Neural progenitor cell (in vitro differentiated cells): ENCODE results near the gene DDX10. TPM values are rescaled to one million over a fixed set of nuclear protein-coding genes. Genes with fewer than 3 reads are reported as not detected.
A peak's percentile ranks its signal among the peaks of the same experiment; 100 is the strongest.

Source experiments
- DNase-seq: peaks from one replicate; pipeline ENCODE4 v3.0.0-alpha.2; 2016; ENCODE audit warnings: low spot score
- H2AFZ ChIP-seq: fragments of 200-600 bp; sonication (generic); replicated peaks from 2 replicates; pipeline ENCODE4 v1.6.1; 2016; ENCODE audit warnings: antibody characterized with exemption
- H3F3A ChIP-seq: fragments of 200-600 bp; sonication (generic); 2 replicates; pipeline ENCODE4 v1.6.1; 2016; ENCODE audit warnings: antibody characterized with exemption, low read depth
- H3K27ac ChIP-seq: fragments of 200-600 bp; sonication (generic); 2 replicates; pipeline ENCODE4 v1.5.1; 2016; ENCODE audit warnings: mild to moderate bottlenecking
- H3K27me3 ChIP-seq: fragments of 200-600 bp; sonication (generic); 2 replicates; pipeline ENCODE4 v1.6.1; 2016; ENCODE audit warnings: mild to moderate bottlenecking, moderate library complexity
- H3K36me3 ChIP-seq: fragments of 200-600 bp; sonication (generic); 2 replicates; pipeline ENCODE4 v1.5.1; 2016
- H3K4me1 ChIP-seq: fragments of 200-600 bp; sonication (generic); 2 replicates; pipeline ENCODE4 v1.6.1; 2016; ENCODE audit warnings: mixed run types
- H3K4me2 ChIP-seq: fragments of 200-600 bp; sonication (generic); 2 replicates; pipeline ENCODE4 v1.6.1; 2016
- H3K4me3 ChIP-seq: fragments of 200-600 bp; sonication (generic); 2 replicates; pipeline ENCODE4 v1.5.1; 2016
- H3K79me2 ChIP-seq: fragments of 200-600 bp; sonication (generic); 2 replicates; pipeline ENCODE4 v1.6.1; 2016; ENCODE audit warnings: low read depth
- H3K9ac ChIP-seq: fragments of 200-600 bp; sonication (generic); 2 replicates; pipeline ENCODE4 v1.6.1; 2016
- H3K9me3 ChIP-seq: fragments of 200-600 bp; sonication (generic); 2 replicates; pipeline ENCODE4 v1.5.1; 2016; ENCODE audit warnings: low read depth
- H4K20me1 ChIP-seq: fragments of 200-600 bp; sonication (generic); 2 replicates; pipeline ENCODE4 v1.6.1; 2016; ENCODE audit warnings: low read depth
- H3K27ac Mint-ChIP-seq: 3 replicates; pipeline ENCODE4 v1.8.0; 2021; ENCODE audit warnings: mixed read lengths
- H3K27me3 Mint-ChIP-seq: 2 replicates; pipeline ENCODE4 v1.8.0; 2022; ENCODE audit warnings: low read depth, mild to moderate bottlenecking, inconsistent platforms, moderate library complexity, mixed read lengths; ENCODE audit not compliant: insufficient read depth
- H3K36me3 Mint-ChIP-seq: 3 replicates; pipeline ENCODE4 v1.8.0; 2021; ENCODE audit warnings: mixed read lengths
- H3K4me1 Mint-ChIP-seq: 3 replicates; pipeline ENCODE4 v1.8.0; 2021; ENCODE audit warnings: mixed read lengths
- H3K4me3 Mint-ChIP-seq: 3 replicates; pipeline ENCODE4 v1.8.0; 2021; ENCODE audit warnings: mild to moderate bottlenecking, moderate library complexity, mixed read lengths
- H3K9me3 Mint-ChIP-seq: 3 replicates; pipeline ENCODE4 v1.8.0; 2020; ENCODE audit warnings: mixed read lengths
- CTCF ChIP-seq: fragments of 200-600 bp; sonication (generic); IDR thresholded peaks from 2 replicates; pipeline ENCODE4 v1.5.1; 2017; ENCODE audit warnings: antibody characterized with exemption, mild to moderate bottlenecking
- EZH2 ChIP-seq: fragments of 200-600 bp; sonication (generic); IDR thresholded peaks from 2 replicates; pipeline ENCODE4 v1.6.1; 2017; ENCODE audit warnings: antibody characterized with exemption, mild to moderate bottlenecking, moderate library complexity
- EZH2phosphoT487 ChIP-seq: fragments of 200-600 bp; sonication (generic); IDR thresholded peaks from 2 replicates; pipeline ENCODE4 v1.6.1; 2017; ENCODE audit warnings: antibody characterized with exemption
- total RNA-seq: library from RNA; depleted of rRNA; stranded (reverse); fragments of >200 nt; gene quantifications from 2 replicates; pipeline ENCODE4 v1.2.3, GENCODE V29; 2015; ENCODE audit warnings: low replicate concordance

DDX10 gene
- total RNA-seq, 1 donor from 2014 or later: 34.1 TPM

- TF ChIP-seq CTCF (peak; percentile 93), EZH2phosphoT487 (no peak)
- Histone ChIP-seq H3K79me2 (no peaks in the 10 kb centered on the region), H3K9me3 (no peaks in the 10 kb centered on the region), H2AFZ (no peak overlapping the region), H3K4me1 (no peaks in the 10 kb centered on the region), H3K36me3 (no peaks in the 10 kb centered on the region), H3K9ac (no peak overlapping the region), H3F3A (no peaks in the 10 kb centered on the region), H3K4me3 (no peak overlapping the region), H3K27me3 (no peaks in the 10 kb centered on the region), H4K20me1 (no peaks in the 10 kb centered on the region), H3K4me2 (no peak overlapping the region), H3K27ac (no peak overlapping the region)
- no peaks in the 10 kb centered on the region for H3K27me3 Mint-ChIP-seq
- no peak overlapping the region for H3K27ac Mint-ChIP-seq
- H3K4me3 Mint-ChIP-seq: no peak overlapping the region
- H3K36me3 Mint-ChIP-seq: peaks cover 18% of the 10 kb centered on the region
- H3K9me3 Mint-ChIP-seq: no peaks in the 10 kb centered on the region
- DNase-seq: peak; percentile 68
- peaks cover 5% of the 10 kb centered on the region for H3K4me1 Mint-ChIP-seq
These were observed 33.1 kb downstream of the DDX10 start for GRCh38 chr11:108697872-108698473.

DNA sequence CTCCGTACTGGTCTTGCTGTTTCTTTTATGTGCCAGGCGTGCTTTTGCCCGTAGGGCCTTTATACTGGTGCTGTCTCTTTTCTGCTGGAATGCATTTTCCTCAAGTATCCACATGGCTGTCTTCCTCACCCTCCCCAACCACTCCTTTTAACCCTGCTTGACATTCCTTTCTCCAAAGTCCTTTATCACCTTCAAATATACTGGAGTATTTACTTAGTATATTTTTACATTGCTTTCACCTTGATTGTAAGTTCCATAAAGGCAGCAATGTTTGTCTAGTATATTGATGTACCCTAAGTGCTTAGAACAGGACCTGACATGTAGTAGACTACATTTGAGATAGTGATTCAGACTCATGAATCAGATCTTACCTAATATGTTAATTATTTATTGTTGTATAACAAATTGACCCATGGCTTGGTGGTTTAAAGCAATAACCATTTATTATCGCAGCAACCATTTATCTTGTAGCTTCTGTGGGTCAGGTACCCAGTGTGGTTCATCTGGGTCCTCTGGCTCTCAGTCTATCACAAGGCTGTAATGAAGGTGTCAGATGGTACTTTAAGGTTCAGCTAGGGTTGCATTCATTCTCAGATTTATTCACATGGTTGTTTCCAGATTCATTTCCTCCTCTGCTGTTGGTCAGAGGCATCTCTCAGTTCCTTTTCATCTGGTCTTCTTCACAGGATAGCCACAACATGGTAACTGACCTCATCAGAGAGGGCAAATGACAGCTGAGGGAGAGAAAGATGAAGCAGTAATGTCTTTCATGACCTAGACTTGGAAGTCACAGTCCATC lies 34.2 kb downstream of the DDX10 start:
- no peaks in the 10 kb centered on the region for H3K4me1 ChIP-seq
- no peak for DNase-seq
- no peaks in the 10 kb centered on the region for H3K27me3 ChIP-seq
- no peaks in the 10 kb centered on the region for H3K9me3 Mint-ChIP-seq
- no peak overlapping the region for H3K27ac Mint-ChIP-seq
- H3K36me3 ChIP-seq: no peaks in the 10 kb centered on the region
- H3K9me3 ChIP-seq: no peaks in the 10 kb centered on the region
- no peak overlapping the region for H3K4me2 ChIP-seq
- no peaks in the 10 kb centered on the region for H4K20me1 ChIP-seq
- no peaks in the 10 kb centered on the region for H3K27me3 Mint-ChIP-seq
- peaks cover 5% of the 10 kb centered on the region for H3K4me1 Mint-ChIP-seq
- no peaks in the 10 kb centered on the region for H3K79me2 ChIP-seq
- no peak for TF ChIP-seq EZH2phosphoT487
- TF ChIP-seq EZH2: no peak
- no peak for TF ChIP-seq CTCF
- no peak overlapping the region for H3K9ac ChIP-seq
- peaks cover 15% of the 10 kb centered on the region for H3K36me3 Mint-ChIP-seq
- H2AFZ ChIP-seq: no peak overlapping the region
- H3F3A ChIP-seq: no peaks in the 10 kb centered on the region
- no peak overlapping the region for H3K4me3 Mint-ChIP-seq
- H3K4me3 ChIP-seq: no peak overlapping the region
- no peak overlapping the region for H3K27ac ChIP-seq

DNA sequence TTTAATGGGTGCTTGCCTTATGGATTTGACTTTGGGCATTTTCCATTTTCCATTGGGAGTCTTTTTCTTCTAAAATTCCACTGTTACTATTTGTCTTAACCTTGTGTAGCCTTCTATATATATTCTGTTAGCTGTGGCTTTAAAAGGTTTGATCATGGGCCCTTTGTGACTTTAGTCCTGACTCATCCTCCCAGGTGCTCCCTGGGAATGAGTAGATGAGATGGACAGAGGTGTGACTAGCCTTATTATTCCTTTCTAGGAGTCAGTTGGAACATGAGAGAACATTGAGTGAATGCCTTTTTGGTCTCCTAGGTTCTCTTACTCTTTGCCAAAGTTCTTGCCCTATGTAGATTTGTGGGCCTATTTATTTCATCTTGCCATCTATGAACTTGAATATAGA lies 39.0 kb downstream of the DDX10 start:
- peaks cover 44% of the 10 kb centered on the region for H3K36me3 Mint-ChIP-seq

More for the DNA sequence above, 39.0 kb downstream of the DDX10 start:
- Mint-ChIP-seq H3K9me3 (peaks cover 13% of the 10 kb centered on the region), H3K27ac (no peak overlapping the region), H3K4me1 (no peaks in the 10 kb centered on the region), H3K4me3 (no peak overlapping the region), H3K27me3 (no peaks in the 10 kb centered on the region)
- TF ChIP-seq EZH2phosphoT487 (no peak), CTCF (no peak), EZH2 (no peak)
- no peaks in the 10 kb centered on the region for H3K27me3 ChIP-seq
- H3K4me3 ChIP-seq: no peak overlapping the region
- no peaks in the 10 kb centered on the region for H3F3A ChIP-seq
- peaks cover 6% of the 10 kb centered on the region for H3K9me3 ChIP-seq
- H3K4me2 ChIP-seq: no peak overlapping the region
- H3K79me2 ChIP-seq: no peaks in the 10 kb centered on the region
- no peak overlapping the region for H2AFZ ChIP-seq
- H3K36me3 ChIP-seq: peaks cover 23% of the 10 kb centered on the region
- no peak overlapping the region for H3K27ac ChIP-seq
- H3K9ac ChIP-seq: no peak overlapping the region
- no peaks in the 10 kb centered on the region for H3K4me1 ChIP-seq
- no peak for DNase-seq
- H4K20me1 ChIP-seq: no peaks in the 10 kb centered on the region
